ENCODE measurements around the gene KLHL15. TPM values are rescaled to one million over a fixed set of nuclear protein-coding genes. Genes with fewer than 3 reads are reported as not detected.
"Not testable (repeated sequence)": the region's sequence is repeated elsewhere in the genome, so short reads cannot be mapped to it uniquely, and the experiment has no call there.

KLHL15 gene
- total and polyA plus RNA-seq, 12 donors = 1.2 to 7.9 (median 7.3) TPM

DNA sequence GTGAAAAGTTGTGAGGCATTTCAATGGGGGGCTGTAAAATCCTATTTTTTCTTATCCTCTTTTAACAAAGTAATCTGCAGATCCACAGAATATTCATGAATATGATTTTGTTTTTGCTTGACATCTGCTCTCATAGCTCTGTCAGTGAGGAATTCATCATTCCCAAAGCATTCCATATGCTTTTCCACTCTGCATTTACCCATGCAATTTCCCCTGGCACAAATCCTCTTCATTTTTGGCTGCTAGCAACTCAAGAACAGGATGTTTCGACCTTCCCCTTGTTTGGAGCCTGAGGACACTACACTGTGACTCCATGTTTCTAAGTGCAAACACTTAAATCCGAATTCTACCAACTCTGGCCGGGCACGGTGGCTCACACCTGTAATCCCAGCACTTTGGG lies 48.5 kb downstream of the KLHL15 start:
- H3K36me3 ChIP-seq = no peaks in the 10 kb centered on the region
- ATAC-seq = no peak
- WGBS, 2 donors = 76 to 78% methylated on average over 4 of the region's 4 CpGs
- no peak overlapping the region for H3K27ac ChIP-seq
- H3K4me1 ChIP-seq = no peaks in the 10 kb centered on the region
- peaks cover 0 to 67% (median 0%) of the 10 kb centered on the region in 7 donors for H3K27me3 ChIP-seq
- DNase-seq = no peak
- H3K9me3 ChIP-seq = no peaks in the 10 kb centered on the region
- TF ChIP-seq, protein P1, sequence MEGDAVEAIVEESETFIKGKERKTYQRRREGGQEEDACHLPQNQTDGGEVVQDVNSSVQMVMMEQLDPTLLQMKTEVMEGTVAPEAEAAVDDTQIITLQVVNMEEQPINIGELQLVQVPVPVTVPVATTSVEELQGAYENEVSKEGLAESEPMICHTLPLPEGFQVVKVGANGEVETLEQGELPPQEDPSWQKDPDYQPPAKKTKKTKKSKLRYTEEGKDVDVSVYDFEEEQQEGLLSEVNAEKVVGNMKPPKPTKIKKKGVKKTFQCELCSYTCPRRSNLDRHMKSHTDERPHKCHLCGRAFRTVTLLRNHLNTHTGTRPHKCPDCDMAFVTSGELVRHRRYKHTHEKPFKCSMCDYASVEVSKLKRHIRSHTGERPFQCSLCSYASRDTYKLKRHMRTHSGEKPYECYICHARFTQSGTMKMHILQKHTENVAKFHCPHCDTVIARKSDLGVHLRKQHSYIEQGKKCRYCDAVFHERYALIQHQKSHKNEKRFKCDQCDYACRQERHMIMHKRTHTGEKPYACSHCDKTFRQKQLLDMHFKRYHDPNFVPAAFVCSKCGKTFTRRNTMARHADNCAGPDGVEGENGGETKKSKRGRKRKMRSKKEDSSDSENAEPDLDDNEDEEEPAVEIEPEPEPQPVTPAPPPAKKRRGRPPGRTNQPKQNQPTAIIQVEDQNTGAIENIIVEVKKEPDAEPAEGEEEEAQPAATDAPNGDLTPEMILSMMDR (IDR thresholded peaks at IDR 0.05) = no peak
- intact Hi-C loops (cut with DNase I) = no loop called here
- H3K4me3 ChIP-seq = no peak overlapping the region

DNA sequence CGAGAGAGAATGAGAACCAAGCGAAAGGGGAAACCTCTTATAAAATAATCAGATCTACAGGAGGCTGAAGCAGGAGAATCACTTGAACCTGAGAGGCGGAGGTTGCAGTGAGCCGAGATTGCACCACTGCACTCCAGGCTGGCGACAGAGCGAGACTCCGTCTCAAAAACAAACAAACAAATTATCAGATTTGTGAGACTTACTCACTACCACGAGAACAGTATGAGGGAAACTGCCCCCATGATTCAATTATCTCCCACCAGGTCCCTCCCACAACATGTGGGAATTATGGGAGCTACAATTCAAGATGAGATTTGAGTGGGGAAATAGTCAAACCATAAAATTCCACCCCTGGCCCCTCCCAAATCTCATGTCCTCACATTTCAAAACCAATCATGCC lies 61.4 kb downstream of the KLHL15 start:
- intact Hi-C loops (cut with DNase I); DNase-seq; H3K9me3 ChIP-seq; H3K27ac ChIP-seq; H3K4me3 ChIP-seq; ATAC-seq; H3K4me1 ChIP-seq; H3K36me3 ChIP-seq: not testable (repeated sequence)
- peaks cover 0 to 42% (median 0%) of the 10 kb centered on the region in 7 donors for H3K27me3 ChIP-seq
- 89 to 90% methylated on average over 8 of the region's 8 CpGs for WGBS, 2 donors

DNA sequence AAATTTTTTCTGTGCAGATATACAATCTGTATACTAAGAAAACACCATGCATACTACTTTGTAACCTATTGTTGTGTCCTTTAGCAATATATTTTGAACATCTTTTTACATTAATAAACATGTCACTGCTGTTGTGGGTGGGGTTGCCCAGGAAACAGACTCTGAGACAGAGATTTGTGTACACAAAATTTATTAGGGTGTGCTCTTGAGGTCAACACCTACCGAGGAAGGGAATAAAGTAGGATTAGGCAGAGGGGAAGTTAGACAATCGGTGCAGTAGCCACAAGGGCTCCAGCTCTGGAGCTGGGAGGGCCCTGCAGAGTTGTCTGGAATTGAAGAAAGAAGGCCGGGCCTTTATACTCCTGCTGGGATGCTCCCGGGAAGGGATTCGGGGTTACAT lies 62.8 kb downstream of the KLHL15 start:
- WGBS, 2 donors = 63 to 70% methylated on average over 5 of the region's 5 CpGs
- H3K4me3 ChIP-seq = no peak overlapping the region
- H3K36me3 ChIP-seq = no peaks in the 10 kb centered on the region
- DNase-seq (no peak), ATAC-seq (no peak)
- TF ChIP-seq, protein P1 (IDR thresholded peaks at IDR 0.05) = no peak
- intact Hi-C loops (cut with DNase I) = no loop called here
- H3K27ac ChIP-seq = no peak overlapping the region
- H3K27me3 ChIP-seq = peaks cover 0 to 47% (median 0%) of the 10 kb centered on the region in 7 donors
- H3K4me1 ChIP-seq = no peaks in the 10 kb centered on the region
- H3K9me3 ChIP-seq = no peaks in the 10 kb centered on the region

DNA sequence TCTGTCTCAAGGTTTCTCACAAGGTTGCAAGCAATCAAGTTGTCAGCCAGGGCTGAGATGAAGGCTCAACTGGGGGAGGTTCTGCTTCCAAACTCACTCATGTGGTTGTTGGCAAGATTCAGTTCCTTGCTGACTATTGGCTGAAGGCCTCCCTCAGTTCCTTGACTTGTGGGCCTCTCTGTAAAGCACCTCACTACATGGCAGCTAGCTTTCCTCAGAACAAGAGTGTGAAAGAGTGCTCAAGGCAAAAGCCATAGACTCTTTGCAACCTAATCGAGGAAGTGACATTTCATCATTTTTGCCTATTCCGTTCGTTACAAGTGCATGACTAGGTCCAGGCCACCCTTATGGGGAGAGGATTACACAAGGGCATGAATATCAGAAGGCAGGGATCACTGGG lies 67.2 kb downstream of the KLHL15 start:
- peaks cover 0 to 70% (median 0%) of the 10 kb centered on the region in 7 donors for H3K27me3 ChIP-seq
- DNase-seq (no peak), ATAC-seq (no peak)
- no peaks in the 10 kb centered on the region for H3K9me3 ChIP-seq
- 77 to 84% methylated on average over 3 of the region's 3 CpGs for WGBS, 2 donors
- no peak overlapping the region for H3K4me3 ChIP-seq
- intact Hi-C loops (cut with DNase I) = no loop called here
- H3K27ac ChIP-seq = no peak overlapping the region
- TF ChIP-seq, protein P1 (IDR thresholded peaks at IDR 0.05) = no peak
- no peaks in the 10 kb centered on the region for H3K4me1 ChIP-seq
- H3K36me3 ChIP-seq = no peaks in the 10 kb centered on the region

DNA sequence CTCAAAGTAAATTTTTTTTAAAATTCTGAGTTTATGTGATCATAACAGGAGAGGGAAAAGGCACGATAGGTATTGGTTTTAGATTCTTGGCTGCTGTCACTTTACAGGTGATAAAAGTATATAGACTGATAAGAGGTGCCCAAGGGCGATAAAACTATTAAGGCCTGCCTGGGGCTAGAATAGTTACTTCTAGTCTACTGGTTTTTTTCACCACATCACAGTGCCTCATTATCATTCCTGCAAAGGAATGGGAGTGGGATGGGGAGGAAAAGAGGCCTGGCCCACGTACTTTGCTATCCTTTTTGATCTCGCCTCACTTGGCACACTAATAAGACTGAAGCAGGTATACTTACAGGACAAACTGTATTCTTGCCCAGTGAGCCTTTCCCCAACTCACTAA lies 72.6 kb downstream of the KLHL15 start:
- no peak for DNase-seq
- intact Hi-C loops (cut with DNase I) = no loop called here
- no peaks in the 10 kb centered on the region for H3K36me3 ChIP-seq
- TF ChIP-seq, protein P1 (IDR thresholded peaks at IDR 0.05) = no peak
- no peak overlapping the region for H3K27ac ChIP-seq
- peaks cover 0 to 8% (median 0%) of the 10 kb centered on the region in 9 donors for H3K4me1 ChIP-seq
- no peaks in the 10 kb centered on the region for H3K9me3 ChIP-seq
- no peak overlapping the region for H3K4me3 ChIP-seq
- no peak for ATAC-seq
- WGBS, 2 donors = 78 to 85% methylated on average over 4 of the region's 4 CpGs
- H3K27me3 ChIP-seq = peaks cover 0 to 62% (median 0%) of the 10 kb centered on the region in 7 donors

Data from heart right ventricle (tissue), 16 donors.